Liver (tissue), 9 donors: ENCODE data around the gene ENTPD6. TPM values are rescaled to one million over a fixed set of nuclear protein-coding genes. Genes with fewer than 3 reads are reported as not detected.

Experiments used
- DNase-seq: peaks from one replicate; pipeline ENCODE4 v3.0.0-alpha.2; 2017; ENCODE audit warnings: low spot score
- H3K27ac ChIP-seq, 2 donors: one replicate each; pipeline ENCODE4 v1.7.0; 2013; ENCODE audit warnings: inconsistent platforms in 2 of 2, low read length in 2 of 2, control low read depth in 1 of 2, low read depth in 1 of 2, mild to moderate bottlenecking in 1 of 2
- H3K27me3 ChIP-seq, 4 donors: one replicate each; pipeline versions ENCODE4 v1.6.1 to v1.7.0; 2013; ENCODE audit warnings: low read length in 3 of 4, inconsistent platforms in 1 of 4, mild to moderate bottlenecking in 1 of 4, moderate library complexity in 1 of 4; ENCODE audit not compliant: control insufficient read depth in 4 of 4, insufficient read depth in 4 of 4
- H3K36me3 ChIP-seq, 4 donors: one replicate each; pipeline versions ENCODE4 v1.6.1 to v1.7.0; 2013; ENCODE audit warnings: low read length in 3 of 4, mild to moderate bottlenecking in 3 of 4, low read depth in 1 of 4, moderate library complexity in 1 of 4; ENCODE audit not compliant: control insufficient read depth in 4 of 4, insufficient read depth in 3 of 4
- H3K4me1 ChIP-seq, 4 donors: one replicate each; pipeline versions ENCODE4 v1.6.1 to v1.7.0; 2013; ENCODE audit warnings: low read length in 3 of 4, mild to moderate bottlenecking in 3 of 4, moderate library complexity in 1 of 4; ENCODE audit not compliant: control insufficient read depth in 4 of 4, insufficient read depth in 4 of 4
- H3K4me3 ChIP-seq, 3 donors: one replicate each; pipeline versions ENCODE4 v1.6.1 to v1.7.0; 2013; ENCODE audit warnings: low read length in 3 of 3, control low read depth in 1 of 3, low read depth in 1 of 3, mild to moderate bottlenecking in 1 of 3
- H3K9ac ChIP-seq, 2 donors: one replicate each; pipeline ENCODE4 v1.7.0; 2013; ENCODE audit warnings: low read length in 2 of 2, mild to moderate bottlenecking in 2 of 2, moderate library complexity in 2 of 2, control low read depth in 1 of 2, low read depth in 1 of 2
- H3K9me3 ChIP-seq, 4 donors: one replicate each; pipeline versions ENCODE4 v1.6.1 to v1.7.0; 2013; ENCODE audit warnings: low read length in 3 of 4; ENCODE audit not compliant: control insufficient read depth in 4 of 4
- EGR1 ChIP-seq, 2 donors: IDR thresholded peaks; 2 replicates each; pipeline ENCODE4 v1.6.1; 2016 to 2018; ENCODE audit warnings: antibody characterized with exemption in 2 of 2, low read depth in 2 of 2
- FOXA1 ChIP-seq: IDR thresholded peaks from 2 replicates; pipeline ENCODE4 v1.6.1; 2016; ENCODE audit warnings: antibody characterized with exemption
- FOXA2 ChIP-seq: IDR thresholded peaks from 2 replicates; pipeline ENCODE4 v1.6.1; 2016; ENCODE audit warnings: antibody characterized with exemption
- GABPA ChIP-seq, 2 donors: IDR thresholded peaks in 1 of 2; conservative IDR thresholded peaks in 1 of 2; 2 replicates each; pipeline ENCODE4 v1.6.1; 2016; ENCODE audit warnings: antibody characterized with exemption in 2 of 2, mild to moderate bottlenecking in 1 of 2, moderate library complexity in 1 of 2
- HNF4A ChIP-seq, 2 donors: conservative IDR thresholded peaks; 2 replicates each; pipeline ENCODE4 v1.6.1; 2016; ENCODE audit warnings: antibody characterized with exemption in 2 of 2, mild to moderate bottlenecking in 2 of 2
- HNF4G ChIP-seq: IDR thresholded peaks from 2 replicates; pipeline ENCODE4 v1.6.1; 2016; ENCODE audit warnings: antibody characterized with exemption
- JUND ChIP-seq, 2 donors: IDR thresholded peaks; 2 replicates each; pipeline ENCODE4 v1.6.1; 2016; ENCODE audit warnings: antibody characterized with exemption in 2 of 2
- NR2F2 ChIP-seq: IDR thresholded peaks from 2 replicates; pipeline ENCODE4 v1.6.1; 2016; ENCODE audit warnings: antibody characterized with exemption
- RAD21 ChIP-seq, 2 donors: IDR thresholded peaks; 2 replicates each; pipeline ENCODE4 v1.6.1; 2016; ENCODE audit warnings: antibody characterized with exemption in 2 of 2, mild to moderate bottlenecking in 2 of 2
- REST ChIP-seq: IDR thresholded peaks from 2 replicates; pipeline ENCODE4 v1.6.1; 2016; ENCODE audit warnings: antibody characterized with exemption, mild to moderate bottlenecking
- RXRA ChIP-seq, 2 donors: IDR thresholded peaks; 2 replicates each; pipeline ENCODE4 v1.6.1; 2017 to 2018; ENCODE audit warnings: antibody characterized with exemption in 2 of 2, mild to moderate bottlenecking in 1 of 2
- SP1 ChIP-seq: IDR thresholded peaks from 2 replicates; pipeline ENCODE4 v1.6.1; 2018; ENCODE audit warnings: antibody characterized with exemption, mild to moderate bottlenecking
- TAF1 ChIP-seq: conservative IDR thresholded peaks from 2 replicates; pipeline ENCODE4 v1.6.1; 2016; ENCODE audit warnings: antibody characterized with exemption, mild to moderate bottlenecking
- YY1 ChIP-seq: IDR thresholded peaks from 2 replicates; pipeline ENCODE4 v1.6.1; 2016; ENCODE audit warnings: antibody characterized with exemption, mild to moderate bottlenecking
- ZBTB33 ChIP-seq: IDR thresholded peaks from 2 replicates; pipeline ENCODE4 v1.6.1; 2016; ENCODE audit warnings: antibody characterized with exemption
- WGBS: extraction: QIAGEN DNeasy Blood & Tissue Kit; methylation state at CpG from one replicate; pipeline ENCODE4 v1.1.7; 2013; 5-methylcytosine and 5-hydroxymethylcytosine counted together
- polyA plus RNA-seq, 2 donors: library from polyadenylated mRNA; stranded (reverse) in 1 of 2; unstranded in 1 of 2; fragments of 200-250 nt in 1 of 2; fragments of >200 nt in 1 of 2; fragmentation: Nextera tagmentation in 1 of 2; extraction: Ambion mirVana in 1 of 2; gene quantifications; one replicate each; pipeline versions ENCODE4 v1.2.1 to v1.2.3, GENCODE V29; 2013 to 2015
- total RNA-seq, 2 donors: library from RNA; depleted of rRNA; stranded (reverse); fragments of >200 nt; gene quantifications; one replicate each; pipeline ENCODE4 v1.2.3, GENCODE V29; 2014
- TF ChIP-seq, protein P1 (sequence below): IDR thresholded peaks from 2 replicates; pipeline ENCODE4 v1.6.1; 2016; ENCODE audit warnings: antibody characterized with exemption
- TF ChIP-seq, protein P2 (sequence below): IDR thresholded peaks from 2 replicates; pipeline ENCODE4 v1.6.1; 2016; ENCODE audit warnings: antibody characterized with exemption
- TF ChIP-seq, protein P3 (sequence below): fragments of 150-350 bp; IDR thresholded peaks from 2 replicates; pipeline ENCODE4 v1.5.1; 2017; ENCODE audit warnings: improper control_type of control experiment, low read depth, low read length; ENCODE audit not compliant: missing input control
- donor health status: healthy.
- donor health status: healthy.
- donor health status: healthy.
- donor health status: healthy.
- donor health status: healthy.

ENTPD6 gene
- total and polyA plus RNA-seq, 4 donors, result 14.9 to 29.9 (median 24.4) TPM

GRCh38 chr20:25269057-25269832 is 73.7 kb downstream of the ENTPD6 start:
- Histone ChIP-seq H3K27ac (no peak overlapping the region), H3K4me1 (no peaks in the 10 kb centered on the region), H3K9ac (no peak overlapping the region), H3K9me3 (no peaks in the 10 kb centered on the region), H3K4me3 (no peak overlapping the region), H3K27me3 (no peaks in the 10 kb centered on the region), H3K36me3 (peaks cover 0 to 24% (median 5%) of the 10 kb centered on the region in 4 donors)
- WGBS, result 94% methylated on average over 11 of the region's 11 CpGs
- no peak for DNase-seq
- TF ChIP-seq TAF1, result no peak
- no peak for TF ChIP-seq FOXA1
- no peak for TF ChIP-seq SP1
- no peak for TF ChIP-seq GABPA (IDR thresholded peaks at IDR 0.05 in 1 of 2, conservative IDR thresholded peaks at IDR 0.05 in 1 of 2)
- no peak for TF ChIP-seq ZBTB33
- no peak for TF ChIP-seq JUND (IDR thresholded peaks at IDR 0.05)
- TF ChIP-seq RAD21 (IDR thresholded peaks at IDR 0.05), result no peak
- TF ChIP-seq YY1, result no peak
- TF ChIP-seq EGR1 (IDR thresholded peaks at IDR 0.05; ENCODE audit: low read depth in 2 of 2), result no peak
- TF ChIP-seq, protein P1, sequence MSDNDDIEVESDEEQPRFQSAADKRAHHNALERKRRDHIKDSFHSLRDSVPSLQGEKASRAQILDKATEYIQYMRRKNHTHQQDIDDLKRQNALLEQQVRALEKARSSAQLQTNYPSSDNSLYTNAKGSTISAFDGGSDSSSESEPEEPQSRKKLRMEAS, result no peak
- TF ChIP-seq FOXA2, result no peak
- TF ChIP-seq NR2F2, result no peak
- no peak for TF ChIP-seq HNF4G
- TF ChIP-seq, protein P2, sequence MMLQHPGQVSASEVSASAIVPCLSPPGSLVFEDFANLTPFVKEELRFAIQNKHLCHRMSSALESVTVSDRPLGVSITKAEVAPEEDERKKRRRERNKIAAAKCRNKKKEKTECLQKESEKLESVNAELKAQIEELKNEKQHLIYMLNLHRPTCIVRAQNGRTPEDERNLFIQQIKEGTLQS, result no peak
- TF ChIP-seq, protein P3, sequence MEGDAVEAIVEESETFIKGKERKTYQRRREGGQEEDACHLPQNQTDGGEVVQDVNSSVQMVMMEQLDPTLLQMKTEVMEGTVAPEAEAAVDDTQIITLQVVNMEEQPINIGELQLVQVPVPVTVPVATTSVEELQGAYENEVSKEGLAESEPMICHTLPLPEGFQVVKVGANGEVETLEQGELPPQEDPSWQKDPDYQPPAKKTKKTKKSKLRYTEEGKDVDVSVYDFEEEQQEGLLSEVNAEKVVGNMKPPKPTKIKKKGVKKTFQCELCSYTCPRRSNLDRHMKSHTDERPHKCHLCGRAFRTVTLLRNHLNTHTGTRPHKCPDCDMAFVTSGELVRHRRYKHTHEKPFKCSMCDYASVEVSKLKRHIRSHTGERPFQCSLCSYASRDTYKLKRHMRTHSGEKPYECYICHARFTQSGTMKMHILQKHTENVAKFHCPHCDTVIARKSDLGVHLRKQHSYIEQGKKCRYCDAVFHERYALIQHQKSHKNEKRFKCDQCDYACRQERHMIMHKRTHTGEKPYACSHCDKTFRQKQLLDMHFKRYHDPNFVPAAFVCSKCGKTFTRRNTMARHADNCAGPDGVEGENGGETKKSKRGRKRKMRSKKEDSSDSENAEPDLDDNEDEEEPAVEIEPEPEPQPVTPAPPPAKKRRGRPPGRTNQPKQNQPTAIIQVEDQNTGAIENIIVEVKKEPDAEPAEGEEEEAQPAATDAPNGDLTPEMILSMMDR, result no peak
- TF ChIP-seq RXRA (IDR thresholded peaks at IDR 0.05), result no peak
- no peak for TF ChIP-seq REST
- TF ChIP-seq HNF4A (conservative IDR thresholded peaks at IDR 0.05), result no peak
